Testis (tissue), 2 donors: ENCODE results near the gene YIPF4.

Source experiments
- CTCF ChIP-seq, 3 experiments: fragments of 450-650 bp in 2 of 3; fragments of 200-600 bp in 1 of 3; sonication (generic) in 1 of 3; IDR thresholded peaks; one replicate each; pipeline ENCODE4 v1.5.1; 2016 to 2019; ENCODE audit warnings: antibody characterized with exemption in 3 of 3, mild to moderate bottlenecking in 2 of 3, moderate library complexity in 1 of 3
- POLR2A ChIP-seq: fragments of 450-650 bp; IDR thresholded peaks from one replicate; pipeline ENCODE4 v1.6.1; 2017; ENCODE audit warnings: antibody characterized with exemption, mild to moderate bottlenecking, moderate library complexity

- TF ChIP-seq CTCF (IDR thresholded peaks at IDR 0.05) (no peak), POLR2A (no peak)
Measured at GRCh38 chr2:32242331-32242730, 35.4 kb upstream of the YIPF4 start.
